ENCODE measurements around the gene OPTC. TPM values are rescaled to one million over a fixed set of nuclear protein-coding genes. Genes with fewer than 3 reads are reported as not detected.

OPTC gene
- total and polyA plus RNA-seq, 5 experiments from 2014 or later = not detected

DNA sequence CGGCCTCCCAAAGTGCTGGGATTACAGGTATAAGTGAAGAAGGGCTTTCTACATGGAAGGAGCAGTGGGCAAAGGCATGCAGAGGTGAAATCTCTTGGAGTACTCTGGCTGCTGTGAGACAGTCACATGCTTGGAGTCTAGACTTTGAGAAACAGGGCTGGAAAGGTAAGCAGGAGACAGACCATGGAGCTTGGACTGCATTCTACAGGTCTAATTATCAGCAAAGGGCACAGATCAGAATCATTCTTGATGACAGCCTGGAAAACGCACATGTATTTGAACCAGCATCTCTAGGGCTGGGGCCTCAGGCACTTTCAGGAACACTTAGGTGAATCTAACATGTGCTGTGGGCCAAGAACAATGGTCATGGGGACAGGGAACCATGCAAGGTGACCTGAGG lies 25.6 kb upstream of the OPTC start:
- H3K27ac Mint-ChIP-seq = no peak overlapping the region
- no peak overlapping the region for H3K4me3 Mint-ChIP-seq
- POLR2A ChIA-PET = no interaction called here
- no peaks in the 10 kb centered on the region for H3K4me1 Mint-ChIP-seq
- H3K36me3 Mint-ChIP-seq = no peaks in the 10 kb centered on the region
- DNase-seq = no peak
- H3K27me3 Mint-ChIP-seq = peaks cover 0 to 55% (median 19%) of the 10 kb centered on the region in 5 donors
- ATAC-seq = no peak
- no peaks in the 10 kb centered on the region for H3K9me3 Mint-ChIP-seq

- DNase-seq = no peak
- H3K36me3 Mint-ChIP-seq = no peaks in the 10 kb centered on the region
- no peak overlapping the region for H3K27ac Mint-ChIP-seq
- no peaks in the 10 kb centered on the region for H3K9me3 Mint-ChIP-seq
- POLR2A ChIA-PET = no interaction called here
- no peak overlapping the region for H3K4me3 Mint-ChIP-seq
- H3K4me1 Mint-ChIP-seq = no peaks in the 10 kb centered on the region
- no peak for ATAC-seq
- H3K27me3 Mint-ChIP-seq = peaks cover 5 to 56% (median 22%) of the 10 kb centered on the region in 5 donors
Observed at GRCh38 chr1:203470240-203470639, 23.7 kb upstream of the OPTC start.

GRCh38 chr1:203471841-203472240 lies 22.1 kb upstream of the OPTC start:
- H3K27me3 Mint-ChIP-seq = peaks cover 11 to 51% (median 29%) of the 10 kb centered on the region in 5 donors
- DNase-seq = no peak
- POLR2A ChIA-PET = no interaction called here

DNA sequence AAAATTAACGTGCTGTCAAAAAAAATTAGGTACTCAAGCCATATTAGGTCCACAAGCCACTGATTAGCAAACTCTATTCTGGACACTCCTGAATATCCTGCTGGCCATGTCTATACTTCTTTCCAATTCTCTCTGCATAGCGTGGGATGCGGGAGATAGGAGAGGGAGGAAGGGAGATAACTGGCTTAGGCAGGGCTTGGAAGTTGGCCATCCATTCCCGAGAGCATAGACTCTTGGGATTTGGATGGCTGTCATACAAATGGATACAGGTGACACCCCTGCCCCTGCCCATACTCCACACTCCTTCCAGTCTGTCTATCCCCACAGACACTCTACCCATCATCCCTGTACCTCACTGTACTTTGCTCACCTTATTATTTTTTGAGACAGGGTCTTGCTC lies 20.7 kb upstream of the OPTC start:
- H3K9me3 Mint-ChIP-seq = no peaks in the 10 kb centered on the region
- no peak overlapping the region for H3K4me3 Mint-ChIP-seq
- DNase-seq (no peak), ATAC-seq (no peak)
- H3K27me3 Mint-ChIP-seq = peaks cover 11 to 36% (median 25%) of the 10 kb centered on the region in 5 donors
- POLR2A ChIA-PET = no interaction called here
- peaks cover 0 to 1% (median 0%) of the 10 kb centered on the region in 4 donors for H3K4me1 Mint-ChIP-seq
- no peaks in the 10 kb centered on the region for H3K36me3 Mint-ChIP-seq
- peak overlapping the region in 1 of 10 donors; percentile 35 for H3K27ac Mint-ChIP-seq

More at GRCh38 chr1:203471841-203472240, 22.1 kb upstream of the OPTC start:
- no peak for ATAC-seq
- Mint-ChIP-seq H3K27ac (no peak overlapping the region), H3K4me3 (no peak overlapping the region), H3K4me1 (no peaks in the 10 kb centered on the region), H3K36me3 (no peaks in the 10 kb centered on the region), H3K9me3 (no peaks in the 10 kb centered on the region)

- POLR2A ChIA-PET = interaction anchor here (0.7 kb wide), 1 partner anchor 9 kb away, joined by 3 read pairs; no protein-coding TSS in a partner anchor
- peaks cover 0 to 1% (median 0%) of the 10 kb centered on the region in 4 donors for H3K4me1 Mint-ChIP-seq
- DNase-seq (no peak), ATAC-seq (no peak)
- no peaks in the 10 kb centered on the region for H3K9me3 Mint-ChIP-seq
- H3K27me3 Mint-ChIP-seq = peaks cover 11 to 31% (median 23%) of the 10 kb centered on the region in 5 donors
- no peak overlapping the region for H3K27ac Mint-ChIP-seq
- no peak overlapping the region for H3K4me3 Mint-ChIP-seq
- no peaks in the 10 kb centered on the region for H3K36me3 Mint-ChIP-seq
Observed at GRCh38 chr1:203473781-203474305, 20.1 kb upstream of the OPTC start.

- no peaks in the 10 kb centered on the region for H3K9me3 Mint-ChIP-seq
- ATAC-seq (no peak), DNase-seq (no peak)
- H3K36me3 Mint-ChIP-seq = no peaks in the 10 kb centered on the region
- POLR2A ChIA-PET = no interaction called here
- peaks cover 11 to 23% (median 16%) of the 10 kb centered on the region in 5 donors for H3K27me3 Mint-ChIP-seq
- H3K27ac Mint-ChIP-seq = peak within 1 kb of the TSS in 1 of 10 donors; percentile 45
- H3K4me1 Mint-ChIP-seq = peaks cover 0 to 1% (median 0%) of the 10 kb centered on the region in 4 donors
- no peak within 1 kb of the TSS for H3K4me3 Mint-ChIP-seq
Observed at GRCh38 chr1:203475012-203475981, 18.7 kb upstream of the OPTC start, which contains the start of gene PRELP. TSS of gene PRELP (plus strand) at chr1:203475806. CDS start at chr1:203483185, 7,379 bp downstream.

GRCh38 chr1:203476216-203476814 lies 17.6 kb upstream of the OPTC start:
- Mint-ChIP-seq H3K4me1 (peaks cover 0 to 10% (median 0%) of the 10 kb centered on the region in 4 donors), H3K4me3 (no peak overlapping the region), H3K36me3 (no peaks in the 10 kb centered on the region), H3K27me3 (peaks cover 11 to 20% (median 16%) of the 10 kb centered on the region in 5 donors), H3K27ac (peak overlapping the region in 1 of 10 donors; percentile 45), H3K9me3 (no peaks in the 10 kb centered on the region)
- ATAC-seq (no peak), DNase-seq (no peak)
- POLR2A ChIA-PET = no interaction called here

- POLR2A ChIA-PET = interaction anchor here (0.5 kb wide), 1 partner anchor 1473 kb away, joined by 4 read pairs; no protein-coding TSS in a partner anchor
- Mint-ChIP-seq H3K9me3 (no peaks in the 10 kb centered on the region), H3K27ac (peak overlapping the region in 1 of 10 donors; percentile 63), H3K4me3 (no peak overlapping the region), H3K27me3 (peaks cover 11 to 17% (median 15%) of the 10 kb centered on the region in 5 donors), H3K4me1 (peaks cover 0 to 14% (median under 1%) of the 10 kb centered on the region in 4 donors), H3K36me3 (no peaks in the 10 kb centered on the region)
- DNase-seq (no peak), ATAC-seq (no peak)
Observed at GRCh38 chr1:203477748-203478147, 16.2 kb upstream of the OPTC start.

GRCh38 chr1:203478231-203478630 lies 15.7 kb upstream of the OPTC start:
- H3K9me3 Mint-ChIP-seq = no peaks in the 10 kb centered on the region
- POLR2A ChIA-PET = no interaction called here
- peaks cover 0 to 14% (median under 1%) of the 10 kb centered on the region in 4 donors for H3K4me1 Mint-ChIP-seq
- no peaks in the 10 kb centered on the region for H3K36me3 Mint-ChIP-seq
- H3K27ac Mint-ChIP-seq = peak overlapping the region in 1 of 10 donors; percentile 63
- no peak overlapping the region for H3K4me3 Mint-ChIP-seq
- DNase-seq (no peak), ATAC-seq (no peak)
- peaks cover 10 to 17% (median 11%) of the 10 kb centered on the region in 5 donors for H3K27me3 Mint-ChIP-seq

GRCh38 chr1:203478986-203479385 lies 15.0 kb upstream of the OPTC start:
- Mint-ChIP-seq H3K4me3 (no peak overlapping the region), H3K36me3 (no peaks in the 10 kb centered on the region), H3K27ac (no peak overlapping the region), H3K9me3 (no peaks in the 10 kb centered on the region), H3K4me1 (peaks cover 0 to 14% (median under 1%) of the 10 kb centered on the region in 4 donors), H3K27me3 (peaks cover 4 to 12% (median 9%) of the 10 kb centered on the region in 5 donors)
- POLR2A ChIA-PET = no interaction called here
- DNase-seq = no peak
- no peak for ATAC-seq

DNA sequence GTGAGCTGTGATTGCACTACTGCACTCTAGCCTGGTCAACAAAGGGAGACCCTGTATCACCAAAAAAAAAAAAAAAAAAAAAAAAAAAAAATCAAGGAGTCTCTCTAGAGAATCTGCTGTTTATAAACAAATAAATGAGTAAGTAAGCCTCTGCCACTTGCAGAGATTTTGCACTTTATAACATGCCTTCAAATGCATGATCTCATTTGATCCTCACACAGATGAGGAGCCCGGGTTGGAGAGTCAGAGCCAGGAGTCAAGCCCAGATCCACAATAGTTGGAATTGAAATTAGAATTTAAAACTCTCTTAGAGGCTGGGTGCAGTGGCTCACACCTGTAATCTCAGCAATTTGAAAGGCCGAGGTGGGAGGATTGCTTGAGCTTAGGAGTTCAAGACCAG lies 14.3 kb upstream of the OPTC start:
- no peak for DNase-seq
- ATAC-seq = no peak
- no peak overlapping the region for H3K4me3 Mint-ChIP-seq
- H3K36me3 Mint-ChIP-seq = no peaks in the 10 kb centered on the region
- no peaks in the 10 kb centered on the region for H3K9me3 Mint-ChIP-seq
- H3K27ac Mint-ChIP-seq = no peak overlapping the region
- H3K27me3 Mint-ChIP-seq = peaks cover 0 to 12% (median 6%) of the 10 kb centered on the region in 5 donors
- H3K4me1 Mint-ChIP-seq = peaks cover 0 to 14% (median under 1%) of the 10 kb centered on the region in 4 donors
- POLR2A ChIA-PET = interaction anchor here (0.6 to 0.7 kb wide), 2 partner anchors 158 kb away, joined by 3 to 5 read pairs; no protein-coding TSS in a partner anchor

- no peak overlapping the region for H3K27ac Mint-ChIP-seq
- DNase-seq (no peak), ATAC-seq (no peak)
- H3K4me1 Mint-ChIP-seq = peaks cover 0 to 14% (median under 1%) of the 10 kb centered on the region in 4 donors
- H3K36me3 Mint-ChIP-seq = no peaks in the 10 kb centered on the region
- H3K9me3 Mint-ChIP-seq = no peaks in the 10 kb centered on the region
- H3K27me3 Mint-ChIP-seq = peaks cover 0 to 10% (median 6%) of the 10 kb centered on the region in 5 donors
- POLR2A ChIA-PET = interaction anchor here (0.6 to 0.7 kb wide), 2 partner anchors 158 to 159 kb away, joined by 3 to 5 read pairs; no protein-coding TSS in a partner anchor
- no peak overlapping the region for H3K4me3 Mint-ChIP-seq
Observed at GRCh38 chr1:203480084-203480483, 13.9 kb upstream of the OPTC start.
